ENCODE data around the gene MIER2. TPM values are rescaled to one million over a fixed set of nuclear protein-coding genes. Genes with fewer than 3 reads are reported as not detected.
A peak's percentile ranks its signal among the peaks of the same experiment; 100 is the strongest.
"Not testable (repeated sequence)": the region's sequence is repeated elsewhere in the genome, so short reads cannot be mapped to it uniquely, and the experiment has no call there.

The MIER2 gene
- total RNA-seq, 4 donors from 2014 or later: 8.6 to 25.7 (median 16.6) TPM

DNA sequence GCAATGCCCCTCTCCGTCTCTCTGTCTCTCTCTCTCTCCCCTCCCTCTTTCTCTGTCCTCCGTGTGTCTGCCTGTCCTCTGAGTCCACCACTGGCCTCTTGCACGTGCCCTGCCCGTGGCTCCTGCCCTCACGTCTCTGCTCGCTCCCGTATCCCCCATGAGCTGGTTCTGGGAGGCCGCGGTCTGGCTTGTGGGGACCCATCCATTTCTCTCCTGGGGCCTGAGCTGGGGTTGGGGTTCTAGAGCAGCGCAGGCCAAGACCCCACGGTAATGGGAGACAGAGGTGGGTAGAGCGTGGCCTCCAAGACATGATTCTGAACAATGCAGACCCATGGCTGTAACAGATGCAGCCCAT lies 45.3 kb upstream of the MIER2 start:
- ATAC-seq (ENCODE audit: low FRiP score) (no peak), DNase-seq (ENCODE audit: low spot score) (no peak)
- TF ChIP-seq, protein P1, sequence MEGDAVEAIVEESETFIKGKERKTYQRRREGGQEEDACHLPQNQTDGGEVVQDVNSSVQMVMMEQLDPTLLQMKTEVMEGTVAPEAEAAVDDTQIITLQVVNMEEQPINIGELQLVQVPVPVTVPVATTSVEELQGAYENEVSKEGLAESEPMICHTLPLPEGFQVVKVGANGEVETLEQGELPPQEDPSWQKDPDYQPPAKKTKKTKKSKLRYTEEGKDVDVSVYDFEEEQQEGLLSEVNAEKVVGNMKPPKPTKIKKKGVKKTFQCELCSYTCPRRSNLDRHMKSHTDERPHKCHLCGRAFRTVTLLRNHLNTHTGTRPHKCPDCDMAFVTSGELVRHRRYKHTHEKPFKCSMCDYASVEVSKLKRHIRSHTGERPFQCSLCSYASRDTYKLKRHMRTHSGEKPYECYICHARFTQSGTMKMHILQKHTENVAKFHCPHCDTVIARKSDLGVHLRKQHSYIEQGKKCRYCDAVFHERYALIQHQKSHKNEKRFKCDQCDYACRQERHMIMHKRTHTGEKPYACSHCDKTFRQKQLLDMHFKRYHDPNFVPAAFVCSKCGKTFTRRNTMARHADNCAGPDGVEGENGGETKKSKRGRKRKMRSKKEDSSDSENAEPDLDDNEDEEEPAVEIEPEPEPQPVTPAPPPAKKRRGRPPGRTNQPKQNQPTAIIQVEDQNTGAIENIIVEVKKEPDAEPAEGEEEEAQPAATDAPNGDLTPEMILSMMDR (IDR thresholded peaks at IDR 0.05): no peak

DNA sequence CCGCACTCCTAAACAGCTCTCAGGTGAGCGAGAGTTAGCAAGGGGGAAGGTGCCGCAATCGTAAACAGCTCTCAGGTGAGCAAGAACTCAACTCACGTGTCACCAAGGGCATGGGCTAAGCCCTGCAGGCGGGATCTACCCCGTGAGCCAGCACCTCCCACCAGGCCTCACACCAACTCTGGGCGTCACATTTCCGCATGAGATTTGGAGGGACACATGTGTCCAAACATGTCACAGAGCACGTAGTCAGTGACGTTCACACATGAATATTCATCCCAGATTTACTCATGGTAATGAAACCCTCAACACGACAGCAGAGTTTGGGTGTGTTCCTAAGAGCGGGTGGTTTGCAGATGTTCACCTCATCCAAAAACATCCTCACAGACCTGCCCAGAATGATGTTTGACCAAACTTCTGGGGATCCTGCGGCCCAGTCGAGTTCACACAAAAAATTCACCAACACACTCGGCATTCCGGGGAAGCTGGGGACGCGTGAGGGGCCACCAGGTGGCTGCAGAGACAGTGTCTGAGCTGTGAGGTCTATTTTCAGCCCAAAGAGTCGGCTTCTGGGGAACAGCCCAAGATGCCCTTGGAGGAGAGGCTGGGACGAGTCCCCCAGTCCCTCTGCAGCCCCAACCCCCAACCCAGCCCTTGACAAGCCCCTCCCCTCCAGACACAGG lies 44.8 kb upstream of the MIER2 start:
- ATAC-seq (ENCODE audit: low FRiP score) (no peak), DNase-seq (ENCODE audit: low spot score) (peak; percentile 12)
- TF ChIP-seq, protein P1 (IDR thresholded peaks at IDR 0.05): no peak

DNA sequence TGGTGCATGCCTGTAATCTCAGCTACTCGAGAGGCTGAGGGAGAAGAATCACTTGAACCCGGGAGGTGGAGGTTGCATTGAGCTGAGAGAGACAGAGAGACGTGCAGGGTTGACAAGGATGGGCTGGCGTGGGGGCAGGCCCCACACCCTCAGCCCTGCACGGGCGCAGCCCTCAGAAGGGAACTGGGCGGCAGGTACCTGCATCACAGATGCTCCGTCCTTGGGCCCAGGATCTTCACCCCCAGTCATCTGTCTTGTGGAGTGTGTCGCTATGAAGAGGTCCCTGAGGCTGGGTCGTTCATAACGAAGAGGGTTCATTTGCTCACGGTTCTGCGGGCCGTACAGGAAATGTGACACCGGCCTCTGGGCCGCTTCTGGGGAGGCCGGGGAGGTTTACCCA lies 44.1 kb upstream of the MIER2 start:
- ATAC-seq (ENCODE audit: low FRiP score): no peak
- TF ChIP-seq, protein P1 (IDR thresholded peaks at IDR 0.05): no peak
- no peak for DNase-seq (ENCODE audit: low spot score)

DNA sequence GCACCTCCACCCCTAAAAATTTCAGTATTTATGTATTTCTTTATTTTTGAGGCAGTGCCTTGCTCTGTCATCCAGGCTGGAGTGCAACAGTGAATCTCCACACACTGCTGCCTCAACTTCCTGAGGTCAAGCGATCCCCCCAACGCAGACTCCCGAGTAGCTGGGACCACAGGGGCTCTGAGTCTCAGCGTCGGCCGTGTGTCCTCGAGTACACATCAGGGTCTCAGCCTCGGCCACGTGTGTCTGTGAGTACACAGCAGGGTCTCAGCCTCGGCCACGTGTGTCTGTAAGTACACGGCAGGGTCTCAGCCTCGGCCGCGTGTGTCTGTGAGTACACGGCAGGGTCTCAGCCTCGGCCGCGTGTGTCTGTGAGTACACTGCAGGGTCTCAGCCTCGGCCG lies 43.2 kb upstream of the MIER2 start:
- ATAC-seq (ENCODE audit: low FRiP score) (no peak), DNase-seq (ENCODE audit: low spot score) (no peak)
- TF ChIP-seq, protein P1 (IDR thresholded peaks at IDR 0.05): no peak

DNA sequence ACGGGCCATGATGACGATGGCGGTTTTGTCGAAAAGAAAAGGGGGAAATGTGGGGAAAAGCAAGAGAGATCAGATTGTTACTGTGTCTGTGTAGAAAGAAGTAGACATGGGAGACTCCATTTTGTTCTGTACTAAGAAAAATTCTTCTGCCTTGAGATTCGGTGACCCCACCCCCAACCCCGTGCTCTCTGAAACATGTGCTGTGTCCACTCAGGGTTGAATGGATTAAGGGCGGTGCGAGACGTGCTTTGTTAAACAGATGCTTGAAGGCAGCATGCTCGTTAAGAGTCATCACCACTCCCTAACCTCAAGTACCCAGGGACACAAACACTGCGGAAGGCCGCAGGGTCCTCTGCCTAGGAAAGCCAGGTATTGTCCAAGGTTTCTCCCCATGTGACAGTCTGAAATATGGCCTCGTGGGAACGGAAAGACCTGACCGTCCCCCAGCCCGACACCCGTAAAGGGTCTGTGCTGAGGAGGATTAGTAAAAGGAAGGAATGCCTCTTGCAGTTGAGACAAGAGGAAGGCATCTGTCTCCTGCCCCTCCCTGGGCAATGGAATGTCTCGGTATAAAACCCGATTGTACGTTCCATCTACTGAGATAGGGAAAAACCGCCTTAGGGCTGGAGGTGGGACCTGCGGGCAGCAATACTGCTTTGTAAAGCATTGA lies 42.2 kb upstream of the MIER2 start:
- DNase-seq (ENCODE audit: low spot score): peak; percentile 3
- not testable (repeated sequence) for ATAC-seq (ENCODE audit: low FRiP score)

DNA sequence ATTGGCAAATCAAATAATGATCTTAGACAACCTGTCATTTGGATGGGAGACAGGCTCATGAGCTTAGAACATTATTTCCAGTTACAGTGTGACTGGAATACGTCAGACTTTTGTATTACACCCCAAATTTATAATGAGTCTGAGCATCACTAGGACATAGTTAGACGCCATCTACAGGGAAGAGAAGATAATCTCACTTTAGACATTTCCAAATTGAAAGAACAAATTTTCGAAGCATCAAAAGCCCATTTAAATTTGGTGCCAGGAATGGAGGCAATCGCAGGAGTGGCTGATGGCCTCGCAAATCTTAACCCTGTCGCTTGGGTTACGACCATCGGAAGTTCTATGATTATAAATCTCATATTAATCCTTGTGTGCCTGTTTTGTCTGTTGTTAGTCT lies 41.6 kb upstream of the MIER2 start:
- ATAC-seq (ENCODE audit: low FRiP score); DNase-seq (ENCODE audit: low spot score): not testable (repeated sequence)

DNA sequence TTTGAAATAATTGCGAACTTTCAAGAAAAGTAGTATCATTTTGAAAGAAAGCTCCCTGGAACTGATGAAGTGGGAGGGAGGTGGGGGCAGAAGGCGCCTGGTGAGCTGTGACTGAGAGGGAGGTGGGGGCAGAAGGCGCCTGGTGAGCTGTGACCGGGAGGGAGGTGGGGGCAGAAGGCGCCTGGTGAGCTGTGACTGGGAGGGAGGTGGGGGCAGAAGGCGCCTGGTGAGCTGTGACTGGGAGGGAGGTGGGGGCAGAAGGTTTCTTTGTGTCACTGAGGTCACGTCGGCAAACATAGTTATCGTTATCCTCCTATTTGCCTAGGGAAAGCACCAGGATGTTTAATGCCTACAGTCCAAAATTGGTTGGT lies 40.2 kb upstream of the MIER2 start:
- ATAC-seq (ENCODE audit: low FRiP score): no peak

More for the DNA sequence above, 40.2 kb upstream of the MIER2 start:
- DNase-seq (ENCODE audit: low spot score): peak; percentile 6
- TF ChIP-seq, protein P1 (IDR thresholded peaks at IDR 0.05): no peak

Data from omental fat pad (tissue), 4 donors.